ENCODE data around the gene GPRIN2.
"Not testable (repeated sequence)": the region's sequence is repeated elsewhere in the genome, so short reads cannot be mapped to it uniquely, and the experiment has no call there.

The GPRIN2 gene

GRCh38 chr10:46517541-46517940 lies 38.9 kb downstream of the GPRIN2 start:
- Histone ChIP-seq H3K27me3 (ENCODE audit: control insufficient read depth, insufficient read depth, low read length, poor library complexity, severe bottlenecking) (no peaks in the 10 kb centered on the region), H3K4me1 (ENCODE audit: control insufficient read depth, insufficient read depth, low read length) (no peaks in the 10 kb centered on the region), H3K27ac (ENCODE audit: insufficient read depth, low read depth, low read length, poor library complexity, severe bottlenecking) (no peak overlapping the region), H3K9me3 (ENCODE audit: control insufficient read depth, low read length) (no peaks in the 10 kb centered on the region), H3K36me3 (ENCODE audit: control insufficient read depth, insufficient read depth, low read length) (no peaks in the 10 kb centered on the region), H3K4me3 (ENCODE audit: insufficient read depth, low read depth, low read length) (no peak overlapping the region)
- WGBS, 2 experiments: 95 to 97% methylated on average over 5 of the region's 5 CpGs

- no peaks in the 10 kb centered on the region for H3K4me1 ChIP-seq (ENCODE audit: control insufficient read depth, insufficient read depth, low read length)
- no peaks in the 10 kb centered on the region for H3K9me3 ChIP-seq (ENCODE audit: control insufficient read depth, low read length)
- WGBS, 2 experiments: 89% methylated on average over 11 of the region's 11 CpGs
- no peak overlapping the region for H3K27ac ChIP-seq (ENCODE audit: insufficient read depth, low read depth, low read length, poor library complexity, severe bottlenecking)
- no peaks in the 10 kb centered on the region for H3K27me3 ChIP-seq (ENCODE audit: control insufficient read depth, insufficient read depth, low read length, poor library complexity, severe bottlenecking)
- no peaks in the 10 kb centered on the region for H3K36me3 ChIP-seq (ENCODE audit: control insufficient read depth, insufficient read depth, low read length)
- H3K4me3 ChIP-seq (ENCODE audit: insufficient read depth, low read depth, low read length): no peak overlapping the region
Measured at GRCh38 chr10:46516660-46517416, 39.6 kb downstream of the GPRIN2 start.

- H3K27ac ChIP-seq (ENCODE audit: insufficient read depth, low read depth, low read length, poor library complexity, severe bottlenecking): no peak overlapping the region
- no peak overlapping the region for H3K4me3 ChIP-seq (ENCODE audit: insufficient read depth, low read depth, low read length)
- 88 to 91% methylated on average over 3 of the region's 3 CpGs for WGBS, 2 experiments
Measured at GRCh38 chr10:46515793-46516192, 40.7 kb downstream of the GPRIN2 start.

DNA sequence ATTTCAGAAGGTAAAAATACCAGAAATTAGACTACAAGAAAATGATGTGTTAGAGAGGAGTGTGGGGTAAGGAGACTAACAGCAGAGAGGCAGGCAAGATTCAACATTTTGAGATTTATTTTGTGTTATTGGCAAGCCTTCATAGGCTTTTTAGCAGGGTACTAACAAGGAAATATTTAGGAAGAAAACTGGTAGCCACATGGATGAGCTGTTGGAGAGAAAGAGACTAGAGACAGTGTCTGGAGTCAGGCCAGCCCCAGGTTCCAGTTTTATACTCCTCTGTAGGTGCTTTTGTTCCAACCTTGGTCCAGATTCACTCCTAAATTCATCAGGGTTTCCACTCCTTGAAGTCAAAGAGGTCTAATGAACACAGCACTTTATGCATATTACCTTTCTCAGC lies 41.1 kb downstream of the GPRIN2 start:
- H3K4me1 ChIP-seq (ENCODE audit: control insufficient read depth, insufficient read depth, low read length): no peaks in the 10 kb centered on the region
- H3K27ac ChIP-seq (ENCODE audit: insufficient read depth, low read depth, low read length, poor library complexity, severe bottlenecking): no peak overlapping the region
- no peaks in the 10 kb centered on the region for H3K27me3 ChIP-seq (ENCODE audit: control insufficient read depth, insufficient read depth, low read length, poor library complexity, severe bottlenecking)
- no peaks in the 10 kb centered on the region for H3K36me3 ChIP-seq (ENCODE audit: control insufficient read depth, insufficient read depth, low read length)
- H3K4me3 ChIP-seq (ENCODE audit: insufficient read depth, low read depth, low read length): no peak overlapping the region
- H3K9me3 ChIP-seq (ENCODE audit: control insufficient read depth, low read length): no peaks in the 10 kb centered on the region

More at GRCh38 chr10:46515793-46516192, 40.7 kb downstream of the GPRIN2 start:
- H3K36me3 ChIP-seq (ENCODE audit: control insufficient read depth, insufficient read depth, low read length): no peaks in the 10 kb centered on the region
- no peaks in the 10 kb centered on the region for H3K9me3 ChIP-seq (ENCODE audit: control insufficient read depth, low read length)
- H3K27me3 ChIP-seq (ENCODE audit: control insufficient read depth, insufficient read depth, low read length, poor library complexity, severe bottlenecking): no peaks in the 10 kb centered on the region
- H3K4me1 ChIP-seq (ENCODE audit: control insufficient read depth, insufficient read depth, low read length): no peaks in the 10 kb centered on the region

- Histone ChIP-seq H3K4me1 (ENCODE audit: control insufficient read depth, insufficient read depth, low read length) (no peaks in the 10 kb centered on the region), H3K4me3 (ENCODE audit: insufficient read depth, low read depth, low read length) (no peak overlapping the region), H3K36me3 (ENCODE audit: control insufficient read depth, insufficient read depth, low read length) (no peaks in the 10 kb centered on the region), H3K27me3 (ENCODE audit: control insufficient read depth, insufficient read depth, low read length, poor library complexity, severe bottlenecking) (no peaks in the 10 kb centered on the region), H3K9me3 (ENCODE audit: control insufficient read depth, low read length) (no peaks in the 10 kb centered on the region), H3K27ac (ENCODE audit: insufficient read depth, low read depth, low read length, poor library complexity, severe bottlenecking) (no peak overlapping the region)
- WGBS, 2 experiments: 83 to 86% methylated on average over 3 of the region's 3 CpGs
Measured at GRCh38 chr10:46514899-46515298, 41.6 kb downstream of the GPRIN2 start.

DNA sequence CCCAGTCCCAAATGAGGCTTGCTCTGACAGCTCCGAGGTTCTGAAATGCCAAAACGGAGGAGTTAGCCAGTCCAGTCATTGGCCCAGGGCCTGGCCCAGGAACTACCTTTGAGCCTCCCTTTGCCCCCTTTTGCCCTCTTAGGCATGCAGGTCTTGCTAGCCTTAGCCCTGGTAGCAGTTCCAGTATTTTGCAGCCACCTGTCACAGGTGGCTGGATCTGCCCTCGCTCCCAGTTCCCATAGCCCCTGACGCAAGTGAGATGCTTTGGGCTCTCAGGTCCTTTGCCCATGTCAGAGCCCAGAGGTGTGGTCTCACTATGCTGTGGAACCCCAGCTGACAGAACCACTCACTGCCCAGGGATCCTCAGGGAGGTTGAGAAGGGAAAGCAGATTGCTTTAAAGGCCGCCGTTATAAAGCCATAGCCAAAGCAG lies 42.0 kb downstream of the GPRIN2 start:
- Histone ChIP-seq H3K9me3 (ENCODE audit: control insufficient read depth, low read length) (no peaks in the 10 kb centered on the region), H3K36me3 (ENCODE audit: control insufficient read depth, insufficient read depth, low read length) (no peaks in the 10 kb centered on the region), H3K4me3 (ENCODE audit: insufficient read depth, low read depth, low read length) (no peak overlapping the region), H3K4me1 (ENCODE audit: control insufficient read depth, insufficient read depth, low read length) (no peaks in the 10 kb centered on the region), H3K27ac (ENCODE audit: insufficient read depth, low read depth, low read length, poor library complexity, severe bottlenecking) (no peak overlapping the region), H3K27me3 (ENCODE audit: control insufficient read depth, insufficient read depth, low read length, poor library complexity, severe bottlenecking) (no peaks in the 10 kb centered on the region)
- 77 to 79% methylated on average over 6 of the region's 6 CpGs for WGBS, 2 experiments

GRCh38 chr10:46513333-46513732 lies 43.1 kb downstream of the GPRIN2 start:
- H3K4me3 ChIP-seq (ENCODE audit: insufficient read depth, low read depth, low read length); H3K27me3 ChIP-seq (ENCODE audit: control insufficient read depth, insufficient read depth, low read length, poor library complexity, severe bottlenecking); H3K36me3 ChIP-seq (ENCODE audit: control insufficient read depth, insufficient read depth, low read length); H3K27ac ChIP-seq (ENCODE audit: insufficient read depth, low read depth, low read length, poor library complexity, severe bottlenecking); H3K9me3 ChIP-seq (ENCODE audit: control insufficient read depth, low read length); H3K4me1 ChIP-seq (ENCODE audit: control insufficient read depth, insufficient read depth, low read length): not testable (repeated sequence)
- no CpG with 5 or more reads among the region's 8 CpGs for WGBS, 2 experiments

- H3K4me1 ChIP-seq (ENCODE audit: control insufficient read depth, insufficient read depth, low read length); H3K9me3 ChIP-seq (ENCODE audit: control insufficient read depth, low read length); H3K27ac ChIP-seq (ENCODE audit: insufficient read depth, low read depth, low read length, poor library complexity, severe bottlenecking); H3K4me3 ChIP-seq (ENCODE audit: insufficient read depth, low read depth, low read length); H3K27me3 ChIP-seq (ENCODE audit: control insufficient read depth, insufficient read depth, low read length, poor library complexity, severe bottlenecking); H3K36me3 ChIP-seq (ENCODE audit: control insufficient read depth, insufficient read depth, low read length): not testable (repeated sequence)
- WGBS, 2 experiments: 94% methylated on average over 2 of the region's 7 CpGs; no CpG with 5 or more reads in 1 of the 2 experiments
Measured at GRCh38 chr10:46512725-46513124, 43.7 kb downstream of the GPRIN2 start.

- not testable (repeated sequence) for H3K4me3 ChIP-seq (ENCODE audit: insufficient read depth, low read depth, low read length); H3K4me1 ChIP-seq (ENCODE audit: control insufficient read depth, insufficient read depth, low read length); H3K9me3 ChIP-seq (ENCODE audit: control insufficient read depth, low read length); H3K36me3 ChIP-seq (ENCODE audit: control insufficient read depth, insufficient read depth, low read length); H3K27me3 ChIP-seq (ENCODE audit: control insufficient read depth, insufficient read depth, low read length, poor library complexity, severe bottlenecking); H3K27ac ChIP-seq (ENCODE audit: insufficient read depth, low read depth, low read length, poor library complexity, severe bottlenecking)
- WGBS, 2 experiments: no CpG with 5 or more reads among the region's 5 CpGs
Measured at GRCh38 chr10:46512002-46512401, 44.5 kb downstream of the GPRIN2 start.
